HS-5 (cell line): ENCODE results near the gene WWC2.
"Not testable (repeated sequence)": the region's sequence is repeated elsewhere in the genome, so short reads cannot be mapped to it uniquely, and the experiment has no call there.

Experiments used
- DNase-seq: peaks from one replicate; pipeline ENCODE4 v3.0.0-alpha.2; 2012; ENCODE audit warnings: low read depth

Gene WWC2

GRCh38 chr4:183100827-183101226 is 1.8 kb downstream of the WWC2 start:
- DNase-seq, result no peak

GRCh38 chr4:183101956-183102480 is 3.0 kb downstream of the WWC2 start:
- DNase-seq, result no peak

GRCh38 chr4:183105092-183105491 is 6.0 kb downstream of the WWC2 start:
- DNase-seq, result no peak

DNA sequence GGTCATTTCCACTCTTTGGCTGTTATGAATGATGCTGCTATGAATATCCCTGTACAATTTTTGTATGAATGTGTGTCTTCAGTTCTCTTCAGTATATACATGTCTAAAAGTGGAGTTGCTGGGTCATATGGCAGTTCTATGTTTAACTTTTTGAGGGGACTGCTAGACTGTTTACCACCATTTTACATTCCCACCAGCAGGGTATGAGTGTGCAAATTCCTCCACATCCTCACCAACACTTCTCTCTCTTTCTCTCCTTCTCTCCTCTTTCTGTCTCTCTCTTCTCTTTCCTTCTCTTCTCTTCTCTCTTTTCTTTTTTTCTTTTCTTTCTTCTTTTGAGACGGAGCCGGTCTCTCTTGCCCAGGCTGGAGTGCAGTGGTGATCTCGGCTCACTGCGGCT is 7.8 kb downstream of the WWC2 start:
- DNase-seq, result no peak

GRCh38 chr4:183107891-183108459 is 8.9 kb downstream of the WWC2 start:
- DNase-seq, result peak; percentile 48

DNA sequence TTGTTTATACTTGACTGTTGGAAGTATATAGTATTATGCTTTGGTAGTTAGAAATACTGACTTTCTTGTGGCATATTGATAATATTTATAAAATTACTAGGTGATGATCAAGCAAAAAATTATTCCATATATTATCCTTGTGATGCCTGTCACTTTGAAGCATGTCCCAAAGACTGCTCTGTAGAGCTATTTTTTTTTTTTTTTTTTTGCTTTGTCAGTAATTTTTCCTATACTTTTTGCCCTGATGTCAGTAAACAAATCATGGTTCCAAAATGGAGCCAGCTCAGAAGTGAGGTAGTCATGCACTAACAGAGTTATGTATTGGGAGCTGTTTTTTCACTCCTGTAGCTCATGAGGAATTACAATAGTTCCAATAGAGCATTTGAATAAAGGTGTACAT is 11.2 kb downstream of the WWC2 start:
- no peak for DNase-seq

- no peak for DNase-seq
Measured at GRCh38 chr4:183111452-183111885, 12.4 kb downstream of the WWC2 start.

GRCh38 chr4:183118141-183118540 is 19.1 kb downstream of the WWC2 start:
- DNase-seq, result no peak

- DNase-seq, result peak; percentile 89
Measured at GRCh38 chr4:183118585-183118984, 19.5 kb downstream of the WWC2 start.

- DNase-seq, result not testable (repeated sequence)
Measured at GRCh38 chr4:183121660-183122059, 22.6 kb downstream of the WWC2 start.

DNA sequence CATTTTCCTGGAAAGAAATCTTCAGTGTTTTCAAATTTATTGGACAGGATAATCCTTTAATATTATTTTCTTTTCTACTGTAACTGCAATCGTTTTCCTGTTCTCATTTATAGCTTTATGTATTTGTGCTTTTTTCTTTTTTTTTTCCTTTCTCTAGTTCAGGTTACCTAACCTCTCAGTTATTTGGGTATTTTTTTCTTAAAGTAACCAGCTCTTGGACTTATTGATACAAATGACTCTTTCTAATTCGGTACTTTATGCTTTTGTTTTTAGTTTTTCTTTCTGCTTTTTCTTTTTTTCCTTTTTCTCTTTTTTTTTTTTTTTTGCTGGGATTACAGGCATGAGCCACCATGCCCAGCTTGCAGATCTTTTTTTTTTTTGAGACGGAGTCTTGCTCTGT is 25.2 kb downstream of the WWC2 start:
- DNase-seq, result no peak

DNA sequence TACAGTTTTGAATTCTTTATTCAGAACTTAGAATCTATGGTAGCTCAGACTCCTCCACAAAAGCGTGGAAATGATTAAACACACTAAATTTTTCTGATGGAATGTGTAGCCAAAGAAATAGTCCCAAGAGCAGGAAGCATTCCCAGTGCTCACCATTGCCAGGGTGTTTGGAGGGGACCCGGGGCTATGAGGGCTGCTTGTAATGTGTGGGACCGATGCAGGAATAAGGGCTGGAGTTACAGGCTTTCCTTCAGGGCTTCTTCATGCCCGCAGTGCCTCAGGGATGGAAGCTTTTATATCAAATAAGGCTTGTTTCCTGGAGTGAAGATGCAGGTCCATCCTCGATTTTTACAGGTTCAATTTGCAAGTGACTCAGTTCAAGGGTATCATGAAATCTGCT is 25.8 kb downstream of the WWC2 start:
- no peak for DNase-seq

GRCh38 chr4:183129125-183129524 is 30.1 kb downstream of the WWC2 start:
- no peak for DNase-seq

DNA sequence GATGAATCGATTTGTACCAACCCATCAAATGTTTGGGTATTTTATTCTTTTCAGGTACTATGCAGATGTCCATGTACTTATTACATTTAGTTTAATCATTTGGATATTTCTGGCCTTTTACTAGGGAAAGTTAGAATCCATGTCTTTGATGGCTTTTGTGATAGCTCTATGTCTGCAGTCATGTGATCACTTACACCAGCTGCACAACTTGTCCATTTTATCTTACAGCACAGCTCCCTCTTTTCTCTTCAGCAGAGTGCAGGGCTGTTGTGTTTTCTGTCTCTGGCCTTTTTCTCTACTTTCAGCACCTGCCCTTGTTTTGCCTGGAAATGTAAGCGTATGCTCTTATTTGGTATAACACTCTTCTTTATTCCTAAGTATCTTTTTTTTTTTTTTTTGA is 30.6 kb downstream of the WWC2 start:
- DNase-seq, result no peak

- no peak for DNase-seq
Measured at GRCh38 chr4:183130328-183131155, 31.5 kb downstream of the WWC2 start.

GRCh38 chr4:183132081-183132480 is 33.0 kb downstream of the WWC2 start:
- no peak for DNase-seq

- no peak for DNase-seq
Measured at GRCh38 chr4:183132865-183133264, 33.8 kb downstream of the WWC2 start.

- no peak for DNase-seq
Measured at GRCh38 chr4:183136855-183137254, 37.8 kb downstream of the WWC2 start.

- DNase-seq, result no peak
Measured at GRCh38 chr4:183139058-183139750, 40.1 kb downstream of the WWC2 start.

- no peak for DNase-seq
Measured at GRCh38 chr4:183139972-183140570, 41.0 kb downstream of the WWC2 start.

GRCh38 chr4:183140911-183141320 is 41.9 kb downstream of the WWC2 start:
- DNase-seq, result peak; percentile 51

GRCh38 chr4:183141997-183142396 is 42.9 kb downstream of the WWC2 start:
- DNase-seq, result no peak
